NB4 (cell line): ENCODE data around the gene KCTD7.

ENCODE experiments used
- CTCF ChIP-seq: IDR thresholded peaks from one replicate; pipeline ENCODE4 v1.5.1; 2012; ENCODE audit warnings: low read depth, low read length
- POLR2A ChIP-seq: IDR thresholded peaks from 2 replicates; pipeline ENCODE4 v1.6.1; 2011; ENCODE audit warnings: mild to moderate bottlenecking; ENCODE audit not compliant: insufficient read length; ENCODE audit errors: extremely low read depth

DNA sequence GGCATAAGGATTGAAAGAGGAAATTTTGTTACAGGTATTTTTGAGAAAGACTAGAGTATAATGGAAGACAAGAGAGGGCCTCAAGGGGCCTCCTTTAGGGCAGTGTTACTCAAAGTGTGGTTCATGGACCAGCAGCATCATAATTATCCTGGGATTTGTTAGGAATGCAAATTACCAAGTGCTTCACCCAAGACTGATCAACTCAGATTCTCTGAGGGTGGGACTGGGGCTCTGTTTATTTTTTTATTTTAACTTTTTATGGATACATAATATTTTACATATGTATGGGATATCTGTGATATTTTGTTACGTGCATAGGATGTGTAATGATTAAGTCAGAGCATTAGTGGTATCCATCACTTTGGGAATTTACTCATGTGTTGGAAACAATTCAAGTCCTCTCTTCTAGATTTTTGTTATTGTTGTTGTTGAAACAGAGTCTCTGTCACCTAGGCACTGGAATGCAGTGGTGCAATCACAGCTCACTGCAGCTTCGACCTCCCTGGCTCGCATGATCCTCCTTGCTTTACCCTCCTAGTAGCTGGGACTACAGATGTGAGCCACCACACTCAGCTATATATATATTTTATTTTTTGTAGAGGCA is 2.2 kb upstream of the KCTD7 start:
- TF ChIP-seq CTCF (no peak), POLR2A (no peak)
